ENCODE results near the gene LRRC46.

LRRC46 gene

DNA sequence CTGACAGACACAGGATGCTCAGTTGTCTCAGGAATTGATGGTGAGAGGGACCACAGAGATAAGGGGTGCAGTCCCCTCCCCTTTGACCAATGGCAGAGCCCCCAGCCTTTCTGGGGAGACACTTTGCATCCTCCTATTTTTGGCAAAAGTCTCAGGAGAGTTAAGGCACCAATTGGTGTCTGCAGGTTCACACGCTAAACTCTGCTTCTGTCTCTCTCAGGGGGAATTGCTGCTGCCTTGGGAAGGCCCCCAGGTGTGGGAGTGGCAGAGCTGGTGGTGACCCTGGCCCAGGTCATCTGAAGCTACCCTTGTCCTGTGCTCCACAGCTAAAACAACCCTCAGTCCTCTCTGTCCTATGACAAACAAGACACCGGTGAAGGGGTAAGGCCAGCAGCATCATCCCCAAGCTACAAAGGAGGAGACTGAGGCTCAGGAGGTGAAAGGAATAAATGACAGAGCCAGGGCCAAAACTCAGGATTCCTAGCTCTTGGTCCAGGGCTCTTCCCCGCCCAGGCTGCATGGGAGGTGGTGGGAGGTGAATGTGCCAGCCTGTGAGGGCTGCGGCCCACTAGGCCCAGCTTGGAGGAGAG lies 30.2 kb upstream of the LRRC46 start:
- Histone ChIP-seq H3K4me1 (ENCODE audit: low read depth, poor library complexity, severe bottlenecking) (no peaks in the 10 kb centered on the region), H3K4me3 (IDR thresholded peaks at IDR 0.05; ENCODE audit: insufficient read depth, low read depth, low read length) (no peak overlapping the region), H3K9ac (no peak overlapping the region), H3K79me2 (ENCODE audit: insufficient read depth, low read depth) (no peaks in the 10 kb centered on the region), H4K20me1 (ENCODE audit: insufficient read depth) (no peaks in the 10 kb centered on the region), H3K36me3 (ENCODE audit: insufficient read depth) (no peaks in the 10 kb centered on the region), H3K27me3 (ENCODE audit: insufficient read depth, low read depth) (0 out of 2 replicates have a peak, but pooled peaks cover 6% of the 10 kb centered on the region), H3K27ac (no peak overlapping the region), H2AFZ (ENCODE audit: low read depth) (no peak overlapping the region), H3K4me2 (no peak overlapping the region)
- TF ChIP-seq, protein P1, sequence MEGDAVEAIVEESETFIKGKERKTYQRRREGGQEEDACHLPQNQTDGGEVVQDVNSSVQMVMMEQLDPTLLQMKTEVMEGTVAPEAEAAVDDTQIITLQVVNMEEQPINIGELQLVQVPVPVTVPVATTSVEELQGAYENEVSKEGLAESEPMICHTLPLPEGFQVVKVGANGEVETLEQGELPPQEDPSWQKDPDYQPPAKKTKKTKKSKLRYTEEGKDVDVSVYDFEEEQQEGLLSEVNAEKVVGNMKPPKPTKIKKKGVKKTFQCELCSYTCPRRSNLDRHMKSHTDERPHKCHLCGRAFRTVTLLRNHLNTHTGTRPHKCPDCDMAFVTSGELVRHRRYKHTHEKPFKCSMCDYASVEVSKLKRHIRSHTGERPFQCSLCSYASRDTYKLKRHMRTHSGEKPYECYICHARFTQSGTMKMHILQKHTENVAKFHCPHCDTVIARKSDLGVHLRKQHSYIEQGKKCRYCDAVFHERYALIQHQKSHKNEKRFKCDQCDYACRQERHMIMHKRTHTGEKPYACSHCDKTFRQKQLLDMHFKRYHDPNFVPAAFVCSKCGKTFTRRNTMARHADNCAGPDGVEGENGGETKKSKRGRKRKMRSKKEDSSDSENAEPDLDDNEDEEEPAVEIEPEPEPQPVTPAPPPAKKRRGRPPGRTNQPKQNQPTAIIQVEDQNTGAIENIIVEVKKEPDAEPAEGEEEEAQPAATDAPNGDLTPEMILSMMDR (conservative IDR thresholded peaks at IDR 0.05; ENCODE audit: low read depth, low read length), result no peak

DNA sequence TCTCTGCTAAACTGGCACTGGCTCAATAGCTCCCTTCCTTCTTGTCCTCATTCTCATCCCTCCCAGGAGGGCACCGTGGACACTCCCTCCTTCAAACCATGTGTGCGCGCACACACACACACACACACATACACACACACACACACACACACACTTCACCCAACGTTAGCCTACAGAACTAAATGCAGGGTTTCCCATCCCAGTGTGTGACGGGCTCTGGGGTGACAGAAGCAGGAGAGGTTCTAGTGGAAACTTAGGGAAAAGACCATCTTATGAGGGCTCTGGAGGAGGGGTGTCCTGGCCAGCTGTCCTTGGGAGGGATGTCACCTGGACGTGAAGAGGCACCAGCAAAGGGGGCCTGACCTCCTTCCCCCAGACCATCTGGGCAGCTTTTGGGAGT lies 29.6 kb upstream of the LRRC46 start:
- Histone ChIP-seq H2AFZ (ENCODE audit: low read depth) (no peak overlapping the region), H3K27me3 (ENCODE audit: insufficient read depth, low read depth) (0 out of 2 replicates have a peak, but pooled peaks cover 6% of the 10 kb centered on the region), H3K9ac (no peak overlapping the region), H4K20me1 (ENCODE audit: insufficient read depth) (no peaks in the 10 kb centered on the region), H3K4me2 (no peak overlapping the region), H3K27ac (no peak overlapping the region), H3K79me2 (ENCODE audit: insufficient read depth, low read depth) (no peaks in the 10 kb centered on the region), H3K36me3 (ENCODE audit: insufficient read depth) (no peaks in the 10 kb centered on the region), H3K4me1 (ENCODE audit: low read depth, poor library complexity, severe bottlenecking) (no peaks in the 10 kb centered on the region), H3K4me3 (IDR thresholded peaks at IDR 0.05; ENCODE audit: insufficient read depth, low read depth, low read length) (no peak overlapping the region)
- TF ChIP-seq, protein P1 (conservative IDR thresholded peaks at IDR 0.05; ENCODE audit: low read depth, low read length), result no peak

DNA sequence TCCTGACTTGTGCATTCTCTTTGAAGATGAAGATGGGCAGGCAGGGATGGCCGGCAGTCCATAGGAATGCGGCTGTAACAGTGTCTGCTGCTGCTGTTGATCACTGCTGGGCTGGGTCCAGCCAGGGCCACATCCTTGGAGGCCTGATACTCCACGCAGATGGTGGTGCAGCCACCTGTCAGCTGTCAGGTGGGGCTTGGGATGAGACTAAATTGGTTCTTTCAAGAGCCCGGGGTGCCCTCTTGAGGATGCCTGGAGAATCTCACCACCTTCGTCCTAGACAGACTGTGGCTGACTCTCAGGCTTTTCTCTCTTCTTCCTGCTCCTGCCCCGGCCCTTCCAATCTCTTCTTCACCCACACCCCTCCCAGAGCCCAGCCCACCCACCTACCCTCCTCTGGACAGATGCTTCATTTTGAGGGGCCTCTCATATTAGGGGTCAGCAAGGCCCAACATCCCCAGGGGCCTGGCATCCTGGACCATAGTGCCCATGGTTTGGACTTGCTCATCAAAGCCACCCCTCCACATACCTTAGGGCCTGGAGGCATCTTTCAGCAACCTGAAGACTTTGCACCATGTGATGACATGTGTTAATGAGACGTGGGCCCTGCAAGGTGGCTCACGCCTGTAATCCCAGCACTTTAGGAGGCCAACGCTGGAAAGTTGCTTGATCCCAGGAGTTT lies 29.0 kb upstream of the LRRC46 start:
- H4K20me1 ChIP-seq (ENCODE audit: insufficient read depth), result no peaks in the 10 kb centered on the region
- 0 out of 2 replicates have a peak, but pooled peaks cover 10% of the 10 kb centered on the region for H3K27me3 ChIP-seq (ENCODE audit: insufficient read depth, low read depth)
- H3K9ac ChIP-seq, result no peak overlapping the region
- no peaks in the 10 kb centered on the region for H3K79me2 ChIP-seq (ENCODE audit: insufficient read depth, low read depth)
- H2AFZ ChIP-seq (ENCODE audit: low read depth), result no peak overlapping the region
- TF ChIP-seq, protein P1 (conservative IDR thresholded peaks at IDR 0.05; ENCODE audit: low read depth, low read length), result peak; percentile 76
- H3K4me3 ChIP-seq (IDR thresholded peaks at IDR 0.05; ENCODE audit: insufficient read depth, low read depth, low read length), result no peak overlapping the region
- no peak overlapping the region for H3K4me2 ChIP-seq
- no peak overlapping the region for H3K27ac ChIP-seq
- no peaks in the 10 kb centered on the region for H3K4me1 ChIP-seq (ENCODE audit: low read depth, poor library complexity, severe bottlenecking)
- no peaks in the 10 kb centered on the region for H3K36me3 ChIP-seq (ENCODE audit: insufficient read depth)

DNA sequence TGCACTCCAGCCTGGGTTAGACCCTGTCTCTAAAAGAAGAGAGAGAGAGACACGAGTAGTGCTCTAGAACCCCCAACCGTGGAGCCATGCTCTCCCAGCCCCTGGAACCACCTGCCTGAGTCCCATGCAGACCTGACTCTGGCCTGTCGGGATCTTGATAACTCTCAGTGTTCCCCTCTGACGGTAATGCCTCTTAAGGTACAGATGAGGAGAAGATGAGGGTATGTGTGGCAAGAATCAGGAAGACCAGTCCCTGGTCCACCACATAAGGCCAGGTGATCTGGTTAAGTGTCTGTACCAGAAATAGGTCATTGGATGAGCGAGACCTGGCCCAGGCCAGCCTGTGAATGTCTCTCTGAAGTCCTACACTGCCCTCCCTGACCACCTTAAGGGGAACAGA lies 28.3 kb upstream of the LRRC46 start:
- H2AFZ ChIP-seq (ENCODE audit: low read depth), result no peak overlapping the region
- H3K79me2 ChIP-seq (ENCODE audit: insufficient read depth, low read depth), result no peaks in the 10 kb centered on the region
- H4K20me1 ChIP-seq (ENCODE audit: insufficient read depth), result no peaks in the 10 kb centered on the region
- no peak overlapping the region for H3K4me2 ChIP-seq
- no peak overlapping the region for H3K4me3 ChIP-seq (IDR thresholded peaks at IDR 0.05; ENCODE audit: insufficient read depth, low read depth, low read length)
- H3K4me1 ChIP-seq (ENCODE audit: low read depth, poor library complexity, severe bottlenecking), result no peaks in the 10 kb centered on the region
- TF ChIP-seq, protein P1 (conservative IDR thresholded peaks at IDR 0.05; ENCODE audit: low read depth, low read length), result no peak
- H3K27me3 ChIP-seq (ENCODE audit: insufficient read depth, low read depth), result 0 out of 2 replicates have a peak, but pooled peaks cover 7% of the 10 kb centered on the region
- no peak overlapping the region for H3K27ac ChIP-seq
- no peaks in the 10 kb centered on the region for H3K36me3 ChIP-seq (ENCODE audit: insufficient read depth)
- no peak overlapping the region for H3K9ac ChIP-seq
